ENCODE measurements around the gene PCDHA3.
"Not testable (repeated sequence)": the region's sequence is repeated elsewhere in the genome, so short reads cannot be mapped to it uniquely, and the experiment has no call there.

PCDHA3 gene

DNA sequence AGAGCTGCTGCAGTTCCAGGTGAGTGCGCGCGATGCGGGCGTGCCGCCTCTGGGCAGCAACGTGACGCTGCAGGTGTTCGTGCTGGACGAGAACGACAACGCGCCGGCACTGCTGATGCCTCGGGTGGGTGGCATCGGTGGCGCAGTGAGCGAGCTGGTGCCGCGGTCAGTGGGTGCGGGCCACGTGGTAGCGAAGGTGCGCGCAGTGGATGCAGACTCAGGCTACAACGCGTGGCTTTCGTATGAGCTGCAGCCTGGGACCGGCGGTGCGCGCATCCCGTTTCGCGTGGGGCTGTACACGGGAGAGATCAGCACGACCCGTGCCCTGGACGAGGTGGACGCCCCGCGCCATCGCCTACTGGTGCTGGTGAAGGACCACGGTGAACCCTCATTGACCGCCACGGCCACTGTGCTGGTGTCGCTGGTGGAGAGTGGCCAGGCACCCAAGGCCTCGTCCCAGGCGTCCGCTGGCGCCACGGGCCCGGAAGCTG is 2.0 kb downstream of the PCDHA3 start:
- H3K4me3 ChIP-seq (replicated peaks; ENCODE audit: low read depth, low read length) = no peak overlapping the region
- no peak for DNase-seq (ENCODE audit: extremely low read depth, low read depth)
- TF ChIP-seq, protein P1, sequence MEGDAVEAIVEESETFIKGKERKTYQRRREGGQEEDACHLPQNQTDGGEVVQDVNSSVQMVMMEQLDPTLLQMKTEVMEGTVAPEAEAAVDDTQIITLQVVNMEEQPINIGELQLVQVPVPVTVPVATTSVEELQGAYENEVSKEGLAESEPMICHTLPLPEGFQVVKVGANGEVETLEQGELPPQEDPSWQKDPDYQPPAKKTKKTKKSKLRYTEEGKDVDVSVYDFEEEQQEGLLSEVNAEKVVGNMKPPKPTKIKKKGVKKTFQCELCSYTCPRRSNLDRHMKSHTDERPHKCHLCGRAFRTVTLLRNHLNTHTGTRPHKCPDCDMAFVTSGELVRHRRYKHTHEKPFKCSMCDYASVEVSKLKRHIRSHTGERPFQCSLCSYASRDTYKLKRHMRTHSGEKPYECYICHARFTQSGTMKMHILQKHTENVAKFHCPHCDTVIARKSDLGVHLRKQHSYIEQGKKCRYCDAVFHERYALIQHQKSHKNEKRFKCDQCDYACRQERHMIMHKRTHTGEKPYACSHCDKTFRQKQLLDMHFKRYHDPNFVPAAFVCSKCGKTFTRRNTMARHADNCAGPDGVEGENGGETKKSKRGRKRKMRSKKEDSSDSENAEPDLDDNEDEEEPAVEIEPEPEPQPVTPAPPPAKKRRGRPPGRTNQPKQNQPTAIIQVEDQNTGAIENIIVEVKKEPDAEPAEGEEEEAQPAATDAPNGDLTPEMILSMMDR (IDR thresholded peaks at IDR 0.05; ENCODE audit: low read depth, low read length, missing control alignments) = no peak

GRCh38 chr5:140806834-140807775 is 6.2 kb downstream of the PCDHA3 start, which contains the start of gene PCDHA4:
Gene PCDHA4, plus strand, starts transcription at chr5:140807068.
- H3K4me3 ChIP-seq (replicated peaks; ENCODE audit: low read depth, low read length) = no peak within 1 kb of the TSS
- no peak for DNase-seq (ENCODE audit: extremely low read depth, low read depth)
- TF ChIP-seq, protein P1 (IDR thresholded peaks at IDR 0.05; ENCODE audit: low read depth, low read length, missing control alignments) = peak; percentile 48

DNA sequence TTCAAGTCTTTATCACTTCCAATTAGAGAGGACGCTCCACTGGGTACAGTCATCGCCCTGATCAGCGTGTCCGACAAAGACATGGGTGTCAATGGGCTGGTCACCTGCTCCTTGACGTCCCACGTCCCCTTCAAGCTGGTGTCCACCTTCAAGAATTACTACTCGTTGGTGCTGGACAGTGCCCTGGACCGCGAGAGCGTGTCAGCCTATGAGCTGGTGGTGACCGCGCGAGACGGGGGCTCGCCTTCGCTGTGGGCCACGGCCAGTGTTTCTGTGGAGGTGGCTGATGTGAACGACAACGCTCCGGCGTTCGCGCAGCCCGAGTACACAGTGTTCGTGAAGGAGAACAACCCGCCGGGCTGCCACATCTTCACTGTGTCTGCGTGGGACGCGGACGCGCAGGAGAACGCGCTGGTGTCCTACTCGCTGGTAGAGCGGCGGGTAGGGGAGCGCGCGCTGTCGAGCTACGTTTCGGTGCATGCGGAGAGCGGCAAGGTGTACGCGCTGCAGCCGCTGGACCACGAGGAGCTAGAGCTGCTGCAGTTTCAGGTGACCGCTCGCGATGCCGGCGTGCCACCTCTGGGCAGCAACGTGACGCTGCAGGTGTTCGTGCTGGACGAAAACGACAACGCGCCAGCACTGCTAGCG is 7.5 kb downstream of the PCDHA3 start:
- H3K4me3 ChIP-seq (replicated peaks; ENCODE audit: low read depth, low read length); DNase-seq (ENCODE audit: extremely low read depth, low read depth): not testable (repeated sequence)

GRCh38 chr5:140808889-140809291 is 8.0 kb downstream of the PCDHA3 start:
- TF ChIP-seq, protein P1 (IDR thresholded peaks at IDR 0.05; ENCODE audit: low read depth, low read length, missing control alignments) = no peak
- no peak overlapping the region for H3K4me3 ChIP-seq (replicated peaks; ENCODE audit: low read depth, low read length)
- DNase-seq (ENCODE audit: extremely low read depth, low read depth) = no peak

DNA sequence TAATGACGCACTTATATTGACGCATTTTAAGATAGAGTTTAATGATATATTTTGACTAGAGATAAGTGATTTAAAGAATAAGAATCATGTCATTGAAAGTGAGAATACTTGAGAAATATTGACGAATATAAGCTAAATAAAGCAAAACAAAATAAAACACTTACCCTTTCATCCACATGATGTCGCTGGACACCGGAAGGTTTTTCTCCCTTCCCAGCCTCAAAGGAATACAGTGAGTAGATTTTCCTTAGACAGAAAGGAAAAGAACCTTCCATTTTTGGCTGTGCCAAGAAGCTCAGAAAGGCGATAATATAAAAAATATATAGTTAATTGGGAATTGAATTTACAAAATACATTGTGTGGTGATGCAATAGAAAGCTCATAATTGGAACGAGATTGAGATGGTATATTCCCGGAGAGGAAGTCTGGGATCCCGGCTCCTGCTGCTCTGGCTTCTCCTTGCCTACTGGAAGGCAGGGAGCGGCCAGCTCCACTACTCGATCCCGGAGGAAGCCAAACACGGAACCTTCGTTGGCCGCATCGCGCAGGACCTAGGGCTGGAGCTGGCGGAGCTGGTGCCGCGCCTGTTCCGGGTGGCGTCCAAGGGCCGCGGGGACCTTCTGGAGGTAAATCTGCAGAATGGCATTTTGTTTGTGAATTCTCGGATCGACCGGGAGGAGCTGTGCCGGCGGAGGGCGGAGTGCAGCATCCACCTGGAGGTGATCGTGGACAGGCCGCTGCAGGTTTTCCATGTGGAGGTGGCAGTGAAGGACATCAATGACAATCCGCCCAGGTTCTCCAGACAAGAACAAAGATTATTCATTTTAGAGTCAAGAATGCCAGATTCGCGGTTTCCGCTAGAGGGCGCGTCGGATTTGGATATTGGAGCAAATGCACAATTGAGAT is 20.8 kb downstream of the PCDHA3 start, which contains the start of gene PCDHA5:
PCDHA5 (plus strand) TSS at position 239 of the 906 bp plus-strand sequence.
- no peak for DNase-seq (ENCODE audit: extremely low read depth, low read depth)
- TF ChIP-seq, protein P1 (IDR thresholded peaks at IDR 0.05; ENCODE audit: low read depth, low read length, missing control alignments) = peak; percentile 66

DNA sequence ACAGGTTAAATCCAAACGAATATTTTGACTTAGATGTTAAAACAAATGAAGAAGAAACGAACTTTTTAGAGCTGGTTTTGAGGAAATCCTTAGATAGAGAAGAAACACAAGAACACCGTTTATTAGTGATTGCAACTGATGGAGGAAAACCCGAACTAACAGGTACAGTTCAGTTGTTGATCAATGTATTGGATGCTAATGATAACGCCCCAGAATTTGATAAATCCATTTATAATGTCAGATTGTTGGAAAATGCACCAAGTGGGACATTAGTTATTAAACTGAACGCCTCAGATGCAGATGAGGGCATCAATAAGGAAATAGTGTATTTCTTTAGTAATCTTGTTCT is 21.4 kb downstream of the PCDHA3 start:
- no peak overlapping the region for H3K4me3 ChIP-seq (replicated peaks; ENCODE audit: low read depth, low read length)
- no peak for DNase-seq (ENCODE audit: extremely low read depth, low read depth)
- TF ChIP-seq, protein P1 (IDR thresholded peaks at IDR 0.05; ENCODE audit: low read depth, low read length, missing control alignments) = no peak

More for the DNA sequence above, 20.8 kb downstream of the PCDHA3 start, which contains the start of gene PCDHA5:
- H3K4me3 ChIP-seq (replicated peaks; ENCODE audit: low read depth, low read length) = no peak within 1 kb of the TSS

DNA sequence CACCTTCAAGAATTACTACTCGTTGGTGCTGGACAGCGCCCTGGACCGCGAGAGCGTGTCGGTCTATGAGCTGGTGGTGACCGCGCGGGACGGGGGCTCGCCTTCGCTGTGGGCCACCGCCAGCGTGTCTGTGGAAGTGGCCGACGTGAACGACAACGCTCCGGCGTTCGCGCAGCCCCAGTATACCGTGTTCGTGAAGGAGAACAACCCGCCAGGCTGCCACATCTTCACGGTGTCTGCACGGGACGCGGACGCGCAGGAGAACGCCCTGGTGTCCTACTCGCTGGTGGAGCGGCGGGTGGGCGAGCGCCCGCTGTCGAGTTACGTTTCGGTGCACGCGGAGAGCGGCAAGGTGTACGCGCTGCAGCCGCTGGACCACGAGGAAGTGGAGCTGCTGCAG is 22.1 kb downstream of the PCDHA3 start:
- not testable (repeated sequence) for DNase-seq (ENCODE audit: extremely low read depth, low read depth)

More for the DNA sequence above, 22.1 kb downstream of the PCDHA3 start:
- H3K4me3 ChIP-seq (replicated peaks; ENCODE audit: low read depth, low read length) = not testable (repeated sequence)
